22Rv1 (cell line): ENCODE results near the gene OPTC.

ENCODE experiments used
- H3K27ac ChIP-seq: fragments of 450-650 bp; 2 replicates; pipeline ENCODE4 v1.5.1; 2017
- ZFX ChIP-seq: fragments of 450-650 bp; IDR thresholded peaks from 2 replicates; pipeline ENCODE4 v1.6.1; 2017; ENCODE audit warnings: antibody characterized with exemption, borderline replicate concordance
- TF ChIP-seq, protein P1 (sequence below): fragments of 450-650 bp; IDR thresholded peaks from 2 replicates; pipeline ENCODE4 v1.5.1; 2017; ENCODE audit warnings: mild to moderate bottlenecking

Gene OPTC

DNA sequence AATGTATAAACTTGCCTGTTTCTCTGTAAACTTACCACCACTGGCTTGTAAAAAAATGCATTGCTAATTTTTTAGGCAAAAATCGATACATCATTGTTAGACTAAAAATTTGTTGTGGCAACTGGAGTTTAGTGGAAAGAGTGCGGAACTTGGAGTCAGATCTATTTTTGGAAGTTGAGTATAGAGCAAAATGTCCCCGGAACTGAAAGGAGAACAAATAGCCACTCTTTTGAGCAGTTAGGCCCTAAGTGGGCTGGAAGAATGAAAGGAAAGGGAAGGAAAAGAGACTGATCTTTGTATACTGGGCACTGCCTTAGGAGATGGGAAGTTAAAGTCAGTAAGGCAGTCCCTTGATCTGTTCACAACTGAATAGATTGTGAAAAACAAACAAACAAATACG is 30.2 kb downstream of the OPTC start:
- TF ChIP-seq, protein P1, sequence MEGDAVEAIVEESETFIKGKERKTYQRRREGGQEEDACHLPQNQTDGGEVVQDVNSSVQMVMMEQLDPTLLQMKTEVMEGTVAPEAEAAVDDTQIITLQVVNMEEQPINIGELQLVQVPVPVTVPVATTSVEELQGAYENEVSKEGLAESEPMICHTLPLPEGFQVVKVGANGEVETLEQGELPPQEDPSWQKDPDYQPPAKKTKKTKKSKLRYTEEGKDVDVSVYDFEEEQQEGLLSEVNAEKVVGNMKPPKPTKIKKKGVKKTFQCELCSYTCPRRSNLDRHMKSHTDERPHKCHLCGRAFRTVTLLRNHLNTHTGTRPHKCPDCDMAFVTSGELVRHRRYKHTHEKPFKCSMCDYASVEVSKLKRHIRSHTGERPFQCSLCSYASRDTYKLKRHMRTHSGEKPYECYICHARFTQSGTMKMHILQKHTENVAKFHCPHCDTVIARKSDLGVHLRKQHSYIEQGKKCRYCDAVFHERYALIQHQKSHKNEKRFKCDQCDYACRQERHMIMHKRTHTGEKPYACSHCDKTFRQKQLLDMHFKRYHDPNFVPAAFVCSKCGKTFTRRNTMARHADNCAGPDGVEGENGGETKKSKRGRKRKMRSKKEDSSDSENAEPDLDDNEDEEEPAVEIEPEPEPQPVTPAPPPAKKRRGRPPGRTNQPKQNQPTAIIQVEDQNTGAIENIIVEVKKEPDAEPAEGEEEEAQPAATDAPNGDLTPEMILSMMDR = no peak
- no peak for TF ChIP-seq ZFX
- no peak overlapping the region for H3K27ac ChIP-seq

DNA sequence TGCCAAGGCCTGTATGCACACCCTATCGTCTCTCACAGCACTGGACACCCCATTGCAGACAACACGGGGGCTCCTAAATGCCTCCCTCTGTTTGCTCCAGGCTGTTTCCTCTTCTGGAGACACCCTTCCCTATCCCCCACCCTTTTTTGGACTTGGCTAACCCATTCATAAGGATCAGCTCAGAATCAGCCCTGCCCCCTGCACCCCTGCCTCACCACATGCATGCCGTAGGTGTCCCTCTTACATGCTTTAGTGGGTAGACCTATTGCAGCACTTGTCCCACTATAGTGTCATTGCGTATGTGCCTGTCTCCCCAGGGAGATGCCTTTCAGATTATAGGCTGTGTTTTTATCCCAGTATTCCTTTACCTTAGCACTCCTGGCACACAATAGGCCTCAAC is 30.9 kb downstream of the OPTC start:
- TF ChIP-seq ZFX = no peak
- TF ChIP-seq, protein P1 = no peak
- H3K27ac ChIP-seq = no peak overlapping the region

DNA sequence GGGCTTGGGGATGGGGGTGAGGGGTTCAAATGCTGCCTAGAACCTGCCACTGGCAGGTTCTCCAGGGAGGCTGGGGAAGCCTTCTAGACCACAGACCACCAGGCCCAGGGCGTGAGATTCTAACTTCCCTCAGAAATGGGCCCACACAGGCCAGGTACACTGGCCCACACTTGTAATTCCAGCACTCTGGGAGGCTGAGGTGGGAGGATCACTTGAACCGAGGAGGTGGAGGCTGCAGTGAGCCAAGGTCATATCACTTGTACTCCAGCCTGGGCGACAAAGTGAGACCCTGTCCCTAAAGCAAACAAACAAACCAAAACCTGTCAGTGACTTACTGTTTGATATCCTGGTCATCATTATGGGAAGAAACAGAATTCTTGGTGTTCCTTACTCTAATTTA is 31.7 kb downstream of the OPTC start:
- no peak for TF ChIP-seq ZFX
- TF ChIP-seq, protein P1 = no peak
- H3K27ac ChIP-seq = no peak overlapping the region

DNA sequence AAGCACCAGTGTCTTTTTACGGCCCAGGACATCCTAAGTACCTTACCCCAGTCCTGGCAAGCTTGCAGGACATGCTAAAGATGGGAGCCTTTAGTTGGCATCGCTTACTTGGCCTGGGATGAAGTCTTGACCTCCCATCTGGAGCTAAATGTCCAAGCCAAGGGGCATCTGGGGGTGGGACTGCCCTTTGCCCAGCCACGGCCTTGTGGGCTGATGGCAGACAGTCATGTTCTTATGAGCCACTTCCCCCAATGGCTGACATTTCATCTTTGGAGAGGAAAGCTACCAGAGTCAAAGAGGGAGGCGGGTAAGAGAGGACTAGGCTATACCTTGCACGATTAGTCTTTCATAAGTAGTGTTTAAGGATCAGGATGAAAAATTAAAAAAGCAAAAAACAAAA is 32.2 kb downstream of the OPTC start:
- no peak overlapping the region for H3K27ac ChIP-seq
- TF ChIP-seq, protein P1 = no peak
- TF ChIP-seq ZFX = no peak

DNA sequence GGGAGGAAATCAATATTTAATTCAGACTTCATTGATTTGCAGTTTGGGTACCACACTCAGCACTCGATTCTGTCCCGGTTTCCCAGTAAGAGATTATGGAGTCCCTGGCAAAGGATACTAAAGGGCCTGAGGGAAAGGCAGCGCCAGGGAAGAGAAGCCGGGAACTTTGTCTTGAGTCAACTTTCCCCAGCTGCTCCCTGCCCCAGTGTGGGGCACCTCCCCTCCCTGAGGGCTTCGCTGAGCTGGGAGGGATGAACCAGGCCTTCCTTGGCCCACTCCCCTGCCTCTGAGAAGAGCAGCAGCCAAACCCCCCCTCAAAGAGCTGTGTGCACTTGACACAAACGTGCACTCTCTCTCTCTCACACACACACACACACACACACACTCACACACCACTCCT is 32.6 kb downstream of the OPTC start:
- H3K27ac ChIP-seq = no peak overlapping the region
- TF ChIP-seq, protein P1 = no peak
- no peak for TF ChIP-seq ZFX

DNA sequence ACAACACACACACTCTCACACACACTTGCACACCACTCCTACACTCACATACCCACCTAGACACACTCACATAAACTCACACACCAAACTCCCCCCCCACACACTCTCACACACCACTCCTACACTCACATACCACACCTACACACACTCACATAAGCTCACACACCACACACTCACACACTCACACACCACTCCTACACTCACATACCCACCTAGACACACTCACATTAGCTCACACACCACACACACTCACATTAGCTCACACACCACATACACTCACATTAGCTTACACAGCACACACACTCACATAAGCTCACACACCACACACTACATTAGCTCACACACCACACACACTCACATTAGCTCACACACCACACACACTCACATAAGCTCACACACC is 33.1 kb downstream of the OPTC start:
- no peak overlapping the region for H3K27ac ChIP-seq
- TF ChIP-seq, protein P1 = no peak
- TF ChIP-seq ZFX = no peak

DNA sequence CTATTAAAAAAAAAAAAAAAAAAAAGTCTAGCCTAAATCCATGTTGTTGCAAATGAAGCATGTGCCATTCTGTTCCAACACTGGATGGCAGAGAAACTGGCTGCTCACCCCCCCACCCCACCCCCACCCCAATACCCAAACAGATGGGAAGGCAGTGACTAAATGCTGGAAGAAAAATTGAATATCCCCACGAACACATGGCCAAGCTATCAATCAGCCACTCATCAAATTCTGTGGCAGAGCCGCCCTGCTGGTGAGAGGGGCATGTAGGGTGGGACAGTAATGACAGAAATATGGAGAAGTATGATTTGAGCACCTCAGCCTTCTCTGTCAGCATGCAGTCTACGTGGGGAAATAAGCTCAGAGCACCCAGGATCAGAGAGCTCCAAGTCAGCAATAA is 34.1 kb downstream of the OPTC start:
- H3K27ac ChIP-seq = no peak overlapping the region
- TF ChIP-seq, protein P1 = 0 out of 2 replicates have a peak, but pooled peaks have one; percentile 12
- TF ChIP-seq ZFX = no peak
